GM21529 (cell line): Measurements from ENCODE around the gene OCA2.
"Not testable (repeated sequence)": the region's sequence is repeated elsewhere in the genome, so short reads cannot be mapped to it uniquely, and the experiment has no call there.

Source experiments
- ATAC-seq: cut with Tn5 transposase; IDR thresholded peaks from one replicate; pipeline ENCODE4 v1.9.1; 2021; ENCODE audit not compliant: unreplicated experiment

The OCA2 gene

GRCh38 chr15:27853624-27854455 lies 245.3 kb downstream of the OCA2 start:
- ATAC-seq: no peak

GRCh38 chr15:27851858-27852210 lies 247.3 kb downstream of the OCA2 start:
- ATAC-seq: no peak

- no peak for ATAC-seq
Observed at GRCh38 chr15:27850981-27851857, 247.9 kb downstream of the OCA2 start.

- ATAC-seq: no peak
Observed at GRCh38 chr15:27850050-27850449, 249.1 kb downstream of the OCA2 start.

GRCh38 chr15:27848936-27849335 lies 250.2 kb downstream of the OCA2 start:
- ATAC-seq: not testable (repeated sequence)

GRCh38 chr15:27847775-27848710 lies 251.1 kb downstream of the OCA2 start:
- ATAC-seq: no peak

- ATAC-seq: no peak
Observed at GRCh38 chr15:27846722-27847395, 252.3 kb downstream of the OCA2 start.

- ATAC-seq: no peak
Observed at GRCh38 chr15:27845535-27846369, 253.4 kb downstream of the OCA2 start.

GRCh38 chr15:27844018-27844666 lies 255.0 kb downstream of the OCA2 start:
- ATAC-seq: no peak

GRCh38 chr15:27843146-27843545 lies 256.0 kb downstream of the OCA2 start:
- no peak for ATAC-seq

GRCh38 chr15:27842526-27842925 lies 256.6 kb downstream of the OCA2 start:
- no peak for ATAC-seq

- no peak for ATAC-seq
Observed at GRCh38 chr15:27835233-27835939, 263.7 kb downstream of the OCA2 start.

GRCh38 chr15:27834684-27835083 lies 264.4 kb downstream of the OCA2 start:
- ATAC-seq: no peak

- no peak for ATAC-seq
Observed at GRCh38 chr15:27833974-27834373, 265.1 kb downstream of the OCA2 start.

- no peak for ATAC-seq
Observed at GRCh38 chr15:27833178-27833577, 265.9 kb downstream of the OCA2 start.

GRCh38 chr15:27832237-27832596 lies 266.9 kb downstream of the OCA2 start:
- no peak for ATAC-seq

- no peak for ATAC-seq
Observed at GRCh38 chr15:27831384-27832236, 267.5 kb downstream of the OCA2 start.

- ATAC-seq: no peak
Observed at GRCh38 chr15:27828746-27829145, 270.4 kb downstream of the OCA2 start.
